ENCODE results near the gene TMEM120B. TPM values are rescaled to one million over a fixed set of nuclear protein-coding genes. Genes with fewer than 3 reads are reported as not detected.
"Not testable (repeated sequence)": the region's sequence is repeated elsewhere in the genome, so short reads cannot be mapped to it uniquely, and the experiment has no call there.

Gene TMEM120B
- polyA plus RNA-seq, 1 donor from 2014 or later: 9.8 TPM

GRCh38 chr12:121705514-121705913 lies 7.0 kb upstream of the TMEM120B start:
- Histone ChIP-seq H3K9me2 (ENCODE audit: insufficient read depth, low read length) (no peaks in the 10 kb centered on the region), H2AFZ (ENCODE audit: low read depth, low read length) (no peak overlapping the region), H3K27me3 (ENCODE audit: insufficient read depth, low read depth, low read length) (no peaks in the 10 kb centered on the region), H3F3A (ENCODE audit: insufficient read depth, low read length, poor library complexity, severe bottlenecking) (no peaks in the 10 kb centered on the region), H3K27ac (ENCODE audit: low read length) (no peak overlapping the region), H3K4me3 (ENCODE audit: low read length) (no peak overlapping the region), H3K79me2 (replicated peaks; ENCODE audit: insufficient read depth, low read length) (no peaks in the 10 kb centered on the region), H3K4me2 (ENCODE audit: low read length) (no peak overlapping the region), H3K9ac (ENCODE audit: low read length) (no peak overlapping the region), H4K20me1 (ENCODE audit: insufficient read depth) (no peaks in the 10 kb centered on the region), H3K36me3 (ENCODE audit: insufficient read depth, low read length) (no peaks in the 10 kb centered on the region), H3K9me3 (ENCODE audit: low read length) (no peaks in the 10 kb centered on the region)
- TF ChIP-seq EP300 (conservative IDR thresholded peaks at IDR 0.05; ENCODE audit: poor library complexity, severe bottlenecking) (no peak), REST (IDR thresholded peaks at IDR 0.05; ENCODE audit: borderline replicate concordance) (no peak), RAD21 (conservative IDR thresholded peaks at IDR 0.05) (no peak), EZH2 (IDR thresholded peaks at IDR 0.05; ENCODE audit: borderline replicate concordance, insufficient read depth, low read length, poor library complexity, severe bottlenecking) (no peak), TAF1 (IDR thresholded peaks at IDR 0.05; ENCODE audit: low read depth) (no peak), SMC3 (conservative IDR thresholded peaks at IDR 0.05; ENCODE audit: poor library complexity) (no peak), POLR2AphosphoS5 (IDR thresholded peaks at IDR 0.05) (no peak), CTCF (IDR thresholded peaks at IDR 0.05; ENCODE audit: poor library complexity, severe bottlenecking) (no peak), MXI1 (conservative IDR thresholded peaks at IDR 0.05; ENCODE audit: poor library complexity, severe bottlenecking) (no peak)

GRCh38 chr12:121708313-121709063 lies 4.1 kb upstream of the TMEM120B start:
- no peak overlapping the region for H3K9ac ChIP-seq (ENCODE audit: low read length)
- H3K4me3 ChIP-seq (ENCODE audit: low read length): no peak overlapping the region
- H4K20me1 ChIP-seq (ENCODE audit: insufficient read depth): no peaks in the 10 kb centered on the region
- H3K36me3 ChIP-seq (ENCODE audit: insufficient read depth, low read length): no peaks in the 10 kb centered on the region
- H3K79me2 ChIP-seq (replicated peaks; ENCODE audit: insufficient read depth, low read length): no peaks in the 10 kb centered on the region
- H3K27ac ChIP-seq (ENCODE audit: low read length): no peak overlapping the region
- H3K9me2 ChIP-seq (ENCODE audit: insufficient read depth, low read length): no peaks in the 10 kb centered on the region
- H3K27me3 ChIP-seq (ENCODE audit: insufficient read depth, low read depth, low read length): no peaks in the 10 kb centered on the region
- no peak overlapping the region for H2AFZ ChIP-seq (ENCODE audit: low read depth, low read length)
- no peak for TF ChIP-seq MXI1 (conservative IDR thresholded peaks at IDR 0.05; ENCODE audit: poor library complexity, severe bottlenecking)
- no peak for TF ChIP-seq SMC3 (conservative IDR thresholded peaks at IDR 0.05; ENCODE audit: poor library complexity)
- TF ChIP-seq POLR2AphosphoS5 (IDR thresholded peaks at IDR 0.05): no peak
- TF ChIP-seq EZH2 (IDR thresholded peaks at IDR 0.05; ENCODE audit: borderline replicate concordance, insufficient read depth, low read length, poor library complexity, severe bottlenecking): no peak
- TF ChIP-seq RAD21 (conservative IDR thresholded peaks at IDR 0.05): no peak
- TF ChIP-seq EP300 (conservative IDR thresholded peaks at IDR 0.05; ENCODE audit: poor library complexity, severe bottlenecking): no peak
- no peak for TF ChIP-seq TAF1 (IDR thresholded peaks at IDR 0.05; ENCODE audit: low read depth)
- TF ChIP-seq REST (IDR thresholded peaks at IDR 0.05; ENCODE audit: borderline replicate concordance): no peak
- no peak for TF ChIP-seq CTCF (IDR thresholded peaks at IDR 0.05; ENCODE audit: poor library complexity, severe bottlenecking)
- no peaks in the 10 kb centered on the region for H3K9me3 ChIP-seq (ENCODE audit: low read length)
- H3F3A ChIP-seq (ENCODE audit: insufficient read depth, low read length, poor library complexity, severe bottlenecking): no peaks in the 10 kb centered on the region
- no peak overlapping the region for H3K4me2 ChIP-seq (ENCODE audit: low read length)

GRCh38 chr12:121709064-121709424 lies 3.5 kb upstream of the TMEM120B start:
- not testable (repeated sequence) for H3K9me2 ChIP-seq (ENCODE audit: insufficient read depth, low read length); H3K27ac ChIP-seq (ENCODE audit: low read length); H2AFZ ChIP-seq (ENCODE audit: low read depth, low read length); H3K4me3 ChIP-seq (ENCODE audit: low read length); H3K4me2 ChIP-seq (ENCODE audit: low read length); H3K9me3 ChIP-seq (ENCODE audit: low read length); H3K9ac ChIP-seq (ENCODE audit: low read length); H3K36me3 ChIP-seq (ENCODE audit: insufficient read depth, low read length); H3K79me2 ChIP-seq (replicated peaks; ENCODE audit: insufficient read depth, low read length); H3K27me3 ChIP-seq (ENCODE audit: insufficient read depth, low read depth, low read length); H3F3A ChIP-seq (ENCODE audit: insufficient read depth, low read length, poor library complexity, severe bottlenecking); H4K20me1 ChIP-seq (ENCODE audit: insufficient read depth)
